Fibroblast of mammary gland (primary cell): ENCODE data around the gene TNIP1.

Experiments used
- DNase-seq: peaks from one replicate; pipeline ENCODE4 v3.0.0-alpha.2; 2010; ENCODE audit warnings: low read depth
- H3K4me3 ChIP-seq: 2 replicates; pipeline ENCODE4 v1.5.1; 2011; ENCODE audit warnings: low read depth, mild to moderate bottlenecking, low read length, moderate library complexity; ENCODE audit not compliant: control insufficient read depth
- TF ChIP-seq, protein P1 (sequence below): conservative IDR thresholded peaks from 2 replicates; pipeline ENCODE4 v1.5.1; 2011; ENCODE audit warnings: low read depth, low read length, inconsistent platforms; ENCODE audit not compliant: control insufficient read depth, insufficient read depth

Gene TNIP1

DNA sequence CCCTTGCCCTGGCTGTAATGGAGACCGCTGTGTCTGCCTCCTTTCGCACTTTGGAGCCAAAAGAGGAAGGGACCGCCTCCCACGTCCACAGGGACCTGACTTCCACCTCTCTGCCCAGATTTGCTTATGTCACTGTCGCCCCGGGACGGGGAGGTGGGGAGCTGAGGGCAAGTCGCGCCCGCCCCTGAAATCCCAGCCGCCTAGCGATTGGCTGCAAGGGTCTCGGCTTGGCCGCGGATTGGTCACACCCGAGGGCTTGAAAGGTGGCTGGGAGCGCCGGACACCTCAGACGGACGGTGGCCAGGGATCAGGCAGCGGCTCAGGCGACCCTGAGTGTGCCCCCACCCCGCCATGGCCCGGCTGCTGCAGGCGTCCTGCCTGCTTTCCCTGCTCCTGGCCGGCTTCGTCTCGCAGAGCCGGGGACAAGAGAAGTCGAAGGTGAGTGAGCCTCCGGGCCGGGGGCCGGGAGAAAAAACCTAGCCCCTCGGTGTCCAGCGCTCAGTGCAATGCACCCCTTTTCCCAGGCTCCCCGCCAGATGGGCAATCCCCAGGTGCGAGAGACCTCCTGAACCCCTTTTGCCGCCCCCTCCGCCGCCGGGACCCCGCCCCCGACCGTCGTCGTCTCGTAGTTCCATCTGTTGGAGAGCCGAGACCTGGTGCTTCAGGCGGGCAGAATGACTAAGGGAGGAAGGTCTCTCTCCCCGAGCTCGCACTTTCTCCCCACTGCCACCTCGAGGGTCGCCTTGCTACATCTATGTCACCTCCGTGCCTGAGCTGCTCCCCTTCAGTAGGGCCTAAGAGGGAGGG, 60.3 kb downstream of the TNIP1 start, which contains the start of gene GPX3:
Gene GPX3 (plus strand): TSS at position 288 of the 807 bp plus-strand sequence. CDS start 64 bp downstream, at position 352.
- DNase-seq: no peak
- H3K4me3 ChIP-seq: peak within 1 kb of the TSS; percentile 42
- TF ChIP-seq, protein P1, sequence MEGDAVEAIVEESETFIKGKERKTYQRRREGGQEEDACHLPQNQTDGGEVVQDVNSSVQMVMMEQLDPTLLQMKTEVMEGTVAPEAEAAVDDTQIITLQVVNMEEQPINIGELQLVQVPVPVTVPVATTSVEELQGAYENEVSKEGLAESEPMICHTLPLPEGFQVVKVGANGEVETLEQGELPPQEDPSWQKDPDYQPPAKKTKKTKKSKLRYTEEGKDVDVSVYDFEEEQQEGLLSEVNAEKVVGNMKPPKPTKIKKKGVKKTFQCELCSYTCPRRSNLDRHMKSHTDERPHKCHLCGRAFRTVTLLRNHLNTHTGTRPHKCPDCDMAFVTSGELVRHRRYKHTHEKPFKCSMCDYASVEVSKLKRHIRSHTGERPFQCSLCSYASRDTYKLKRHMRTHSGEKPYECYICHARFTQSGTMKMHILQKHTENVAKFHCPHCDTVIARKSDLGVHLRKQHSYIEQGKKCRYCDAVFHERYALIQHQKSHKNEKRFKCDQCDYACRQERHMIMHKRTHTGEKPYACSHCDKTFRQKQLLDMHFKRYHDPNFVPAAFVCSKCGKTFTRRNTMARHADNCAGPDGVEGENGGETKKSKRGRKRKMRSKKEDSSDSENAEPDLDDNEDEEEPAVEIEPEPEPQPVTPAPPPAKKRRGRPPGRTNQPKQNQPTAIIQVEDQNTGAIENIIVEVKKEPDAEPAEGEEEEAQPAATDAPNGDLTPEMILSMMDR: no peak

DNA sequence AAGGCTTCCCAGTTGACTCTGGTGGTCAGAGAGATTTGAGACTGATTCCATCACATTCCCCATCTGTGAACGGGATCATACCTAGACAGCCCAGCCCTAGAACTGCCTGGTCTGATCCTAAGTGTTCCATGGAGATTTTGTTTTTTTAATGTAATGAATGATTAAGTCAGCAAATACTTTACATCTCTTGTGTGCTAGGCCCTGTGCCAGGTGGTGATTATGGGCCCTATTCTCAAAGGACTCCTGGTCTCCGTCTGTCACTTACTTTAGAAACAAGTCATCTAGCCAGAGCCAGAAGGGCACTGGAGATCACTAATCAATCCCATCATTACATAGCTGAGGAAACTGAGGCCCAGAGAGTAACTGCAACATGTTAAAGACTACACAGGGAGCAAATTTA, 61.5 kb downstream of the TNIP1 start:
- TF ChIP-seq, protein P1: no peak
- DNase-seq: no peak
- no peak overlapping the region for H3K4me3 ChIP-seq

DNA sequence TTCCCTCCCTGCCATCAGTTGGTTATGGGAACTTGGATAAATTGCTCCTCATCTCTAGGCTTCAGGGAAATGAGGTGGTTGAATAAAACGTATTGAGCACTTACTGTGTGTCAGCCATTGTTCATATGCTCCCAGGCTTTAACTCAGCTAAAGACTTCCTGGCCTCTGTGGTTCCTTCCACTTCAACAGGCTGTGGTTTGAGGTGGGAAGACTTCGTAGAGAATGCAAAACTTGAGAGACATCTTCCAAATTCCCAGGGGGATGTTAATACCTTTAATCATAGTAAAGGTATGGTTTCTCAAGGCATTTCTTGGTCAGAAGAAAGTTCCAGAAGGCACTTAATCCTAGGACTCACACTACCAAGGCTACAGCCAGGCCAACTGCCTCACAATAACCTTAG, 62.0 kb downstream of the TNIP1 start:
- H3K4me3 ChIP-seq: no peak overlapping the region
- TF ChIP-seq, protein P1: no peak
- DNase-seq: no peak

DNA sequence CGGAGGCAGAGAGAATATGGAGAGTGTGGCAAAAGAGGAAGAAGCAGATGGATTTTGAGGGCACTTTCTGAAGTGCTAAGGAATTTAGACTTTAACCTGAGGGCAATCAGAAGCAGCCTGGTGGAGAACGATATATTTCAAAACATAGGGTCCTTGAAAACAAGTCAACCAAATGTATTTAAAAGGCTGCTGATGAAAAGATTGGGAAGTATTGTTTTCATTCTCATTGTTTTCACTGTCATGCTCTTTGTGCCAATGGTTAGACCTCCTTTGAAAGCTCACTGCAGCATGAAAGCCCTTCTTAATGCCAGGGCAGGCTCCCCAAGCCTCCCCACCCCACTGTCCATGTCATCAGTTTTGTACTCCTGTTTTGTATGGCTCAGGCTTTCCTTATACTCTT, 62.9 kb downstream of the TNIP1 start:
- no peak for DNase-seq
- TF ChIP-seq, protein P1: no peak
- no peak overlapping the region for H3K4me3 ChIP-seq

DNA sequence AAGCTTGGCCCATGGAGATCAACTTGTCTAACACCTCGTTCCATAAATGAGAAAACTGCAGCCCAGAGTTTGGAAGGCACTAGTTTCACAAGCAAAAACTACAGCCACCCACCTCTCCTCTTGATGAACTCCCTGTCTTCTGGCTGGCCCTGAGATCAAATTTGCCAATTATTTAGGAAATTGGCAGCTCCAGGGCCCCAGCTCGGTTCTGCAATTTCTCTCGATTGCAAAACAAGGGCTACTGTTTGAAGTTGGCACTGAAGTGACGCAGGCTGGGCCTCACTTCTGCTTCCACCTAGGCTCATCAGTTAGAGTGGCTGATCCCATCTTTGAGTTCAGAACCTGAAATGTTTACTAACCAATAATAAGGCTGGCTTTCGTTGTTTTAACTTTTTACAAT, 64.1 kb downstream of the TNIP1 start:
- no peak overlapping the region for H3K4me3 ChIP-seq
- no peak for DNase-seq
- TF ChIP-seq, protein P1: no peak

DNA sequence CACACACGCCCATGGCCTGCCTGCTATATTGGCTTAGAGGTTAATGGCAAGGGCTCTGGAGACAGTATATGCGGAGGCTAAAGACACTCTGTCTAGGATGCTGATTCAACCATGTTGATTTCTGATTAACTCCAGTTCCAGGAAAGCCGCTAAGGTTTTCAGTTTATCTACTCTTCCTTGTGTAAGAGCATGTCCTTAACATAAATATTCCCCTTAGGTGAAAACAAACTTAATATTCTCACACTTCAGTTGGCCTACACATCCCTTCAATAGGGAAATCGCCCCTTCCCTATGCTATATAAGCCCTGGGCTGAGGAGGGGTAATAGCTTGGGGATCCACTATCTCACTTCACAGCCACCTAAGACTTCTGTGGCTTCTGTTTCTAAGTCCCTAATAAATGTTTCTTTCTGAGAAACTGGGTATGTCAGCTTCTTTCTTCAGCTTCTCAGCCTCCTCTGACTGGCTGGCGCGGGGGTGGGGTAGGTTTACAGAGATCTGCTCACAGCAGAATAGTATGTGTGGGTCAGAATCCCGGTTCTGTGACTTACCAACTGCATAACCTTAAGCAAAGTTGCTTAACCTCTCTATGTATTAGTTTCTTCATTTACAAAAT, 64.8 kb downstream of the TNIP1 start:
- no peak overlapping the region for H3K4me3 ChIP-seq
- TF ChIP-seq, protein P1: no peak
- no peak for DNase-seq
